Measurements from ENCODE around the gene KCNJ1. TPM values are rescaled to one million over a fixed set of nuclear protein-coding genes. Genes with fewer than 3 reads are reported as not detected.

KCNJ1 gene
- total and polyA plus RNA-seq, 2 of the 8 experiments (the other 6 are each of a cell fraction or from before 2014, with no cell fraction given) = 0.17 to 0.23 TPM

- no peak for TF ChIP-seq EZH2 (IDR thresholded peaks at IDR 0.05; ENCODE audit: low read depth, low read length, severe bottlenecking)
- TF ChIP-seq NRF1 (IDR thresholded peaks at IDR 0.05; ENCODE audit: low read depth, low read length) = no peak
- TF ChIP-seq GTF2F1 (IDR thresholded peaks at IDR 0.05; ENCODE audit: borderline replicate concordance, low read depth, low read length) = no peak
- no peak for TF ChIP-seq CTBP2 (IDR thresholded peaks at IDR 0.05; ENCODE audit: borderline replicate concordance, insufficient read depth, insufficient read length, low read length)
- TF ChIP-seq ATF3 (IDR thresholded peaks at IDR 0.05; ENCODE audit: insufficient read depth, low read depth, low read length) = no peak
Measured at GRCh38 chr11:128803011-128803410, 64.1 kb downstream of the KCNJ1 start (continued).

Measured in H1 (cell line).